Stimulated activated CD4-positive, alpha-beta T cell treated with anti-CD3 and anti-CD28 coated beads, Interleukin-1b, Interleukin-23, amount 100 ng/mL, for 48 hours (primary cell): ENCODE measurements around the gene NOP58.
"Not testable (repeated sequence)": the region's sequence is repeated elsewhere in the genome, so short reads cannot be mapped to it uniquely, and the experiment has no call there.

Source experiments
- DNase-seq: peaks from one replicate; pipeline ENCODE4 v3.0.0-alpha.2; 2020

Gene NOP58

GRCh38 chr2:202265467-202266277, at the start of gene NOP58:
Gene NOP58 (plus strand): TSS chr2:202265763. CDS start chr2:202265942, 179 bp downstream.
- DNase-seq = peak; percentile 93

GRCh38 chr2:202221873-202222272, 43.7 kb upstream of the NOP58 start:
- DNase-seq = no peak

DNA sequence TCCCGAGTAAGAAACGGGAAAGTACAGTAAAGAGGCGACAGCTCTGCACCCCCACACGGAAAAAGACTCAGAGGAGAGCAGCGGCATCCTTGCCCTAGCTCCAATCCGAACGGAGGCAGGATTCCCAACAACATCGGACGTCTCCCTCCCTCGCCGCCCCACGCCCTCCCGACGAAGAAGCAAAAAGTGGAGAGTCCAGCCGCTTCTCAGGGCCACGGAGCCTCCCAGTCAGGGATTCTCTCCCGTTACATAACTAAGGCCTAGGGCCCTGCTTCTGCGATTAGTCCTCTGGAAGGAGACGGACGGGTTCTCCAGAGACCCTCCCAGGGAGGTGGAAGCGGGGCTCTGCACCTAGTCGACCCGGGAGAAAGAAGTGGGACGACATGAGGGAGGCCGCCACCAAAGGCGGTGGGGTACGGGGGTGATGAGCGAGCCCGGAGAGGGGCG, 27.8 kb upstream of the NOP58 start:
- DNase-seq = peak; percentile 13

- peak; percentile 92 for DNase-seq
Measured at GRCh38 chr2:202238234-202239197, 27.0 kb upstream of the NOP58 start, which contains the start of gene SUMO1. Gene SUMO1 (minus strand): TSS chr2:202238597. CDS start chr2:202238451, 146 bp downstream.

- DNase-seq = not testable (repeated sequence)
Measured at GRCh38 chr2:202247710-202248109, 17.9 kb upstream of the NOP58 start.

DNA sequence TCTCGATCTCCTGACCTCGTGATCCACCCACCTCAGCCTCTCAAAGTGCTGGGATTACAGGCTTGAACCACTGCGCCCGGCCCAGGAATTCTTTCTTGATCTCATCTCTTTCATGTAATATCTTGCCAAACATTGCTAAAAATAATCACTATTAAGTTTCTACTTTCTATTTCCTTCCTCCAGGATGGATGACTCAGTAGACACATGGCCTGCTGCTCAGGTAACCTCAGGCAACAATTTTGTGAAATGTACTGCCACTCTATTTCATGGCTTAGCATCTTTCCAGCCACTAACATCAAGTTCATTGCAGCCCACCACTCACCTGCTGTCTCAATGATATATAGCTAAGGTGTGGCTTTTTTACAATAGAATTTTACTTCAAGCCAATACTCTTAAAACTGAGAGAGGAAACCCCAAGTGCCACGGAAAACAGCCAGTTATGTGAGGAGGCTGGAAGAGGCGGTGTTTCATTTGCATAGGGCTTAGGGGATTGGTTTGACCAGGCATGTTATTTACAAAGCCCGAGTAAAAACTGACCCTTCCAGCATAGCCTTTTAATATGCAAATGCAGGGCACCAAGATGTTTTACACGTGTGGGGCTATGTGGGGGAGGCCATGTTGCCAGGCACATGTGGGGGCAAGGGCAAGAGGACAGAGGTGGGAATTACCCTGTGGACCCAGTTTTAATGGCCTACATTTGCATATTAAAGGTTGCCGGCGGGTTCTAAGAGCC, 15.9 kb upstream of the NOP58 start:
- no peak for DNase-seq

DNA sequence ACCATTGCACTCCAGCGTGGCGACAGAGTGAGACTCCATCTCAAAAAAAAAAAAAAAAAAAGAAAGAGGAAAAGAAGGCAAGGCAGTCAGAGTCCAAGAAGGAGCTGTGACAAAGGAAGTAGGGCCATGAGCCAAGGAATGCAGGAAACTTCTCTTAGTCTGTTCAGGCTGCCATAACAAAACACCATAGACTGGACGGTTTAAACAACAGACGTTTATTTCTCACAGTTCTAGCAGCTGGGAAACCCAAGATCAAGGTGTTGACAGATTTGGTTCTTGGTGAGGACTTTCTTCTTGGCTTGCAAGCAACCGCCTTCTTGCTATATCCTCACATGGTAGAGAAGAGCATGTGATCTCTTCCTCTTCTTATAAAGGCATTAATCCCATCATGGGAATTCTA, 14.1 kb upstream of the NOP58 start:
- DNase-seq = no peak

GRCh38 chr2:202261531-202261930, 4.0 kb upstream of the NOP58 start:
- no peak for DNase-seq

- DNase-seq = no peak
Measured at GRCh38 chr2:202267495-202267894, 1.9 kb downstream of the NOP58 start.

- DNase-seq = no peak
Measured at GRCh38 chr2:202269585-202269984, 4.0 kb downstream of the NOP58 start.

- DNase-seq = no peak
Measured at GRCh38 chr2:202270487-202270886, 4.9 kb downstream of the NOP58 start.

GRCh38 chr2:202276078-202276720, 10.6 kb downstream of the NOP58 start:
- peak; percentile 49 for DNase-seq

DNA sequence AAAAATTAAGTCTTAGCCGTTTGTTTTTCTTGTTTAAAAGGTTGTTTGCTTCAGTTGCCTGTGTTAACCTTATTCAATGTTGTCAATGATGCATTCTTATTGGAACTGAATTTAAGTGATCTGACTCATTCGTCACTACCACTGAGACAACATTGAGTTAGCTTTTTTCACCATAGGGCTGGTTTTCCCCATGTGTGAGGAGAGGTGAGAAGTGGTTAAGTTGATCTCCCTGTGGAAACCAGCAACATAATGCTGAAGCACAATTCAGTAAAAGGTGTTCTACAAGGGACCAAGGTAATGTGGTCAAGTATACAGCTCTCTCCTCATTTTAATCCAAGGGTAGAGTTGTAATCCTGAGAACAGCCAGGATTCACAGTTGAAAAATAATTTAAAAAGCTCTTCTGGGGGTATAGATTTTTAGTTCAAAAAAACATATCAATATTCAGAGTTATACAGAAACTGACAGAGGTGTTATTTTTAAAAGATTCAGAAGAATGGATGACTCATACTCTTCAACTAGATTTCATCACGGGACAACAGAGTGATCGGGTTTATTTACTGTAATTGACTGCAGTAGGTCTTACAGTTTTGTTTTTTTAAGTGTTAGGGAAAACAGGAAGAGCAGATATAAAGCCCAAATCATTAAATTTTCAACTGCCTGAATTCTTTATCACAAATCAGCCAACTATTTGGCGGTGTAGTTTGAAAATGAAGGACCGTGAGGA, 12.6 kb downstream of the NOP58 start:
- no peak for DNase-seq

DNA sequence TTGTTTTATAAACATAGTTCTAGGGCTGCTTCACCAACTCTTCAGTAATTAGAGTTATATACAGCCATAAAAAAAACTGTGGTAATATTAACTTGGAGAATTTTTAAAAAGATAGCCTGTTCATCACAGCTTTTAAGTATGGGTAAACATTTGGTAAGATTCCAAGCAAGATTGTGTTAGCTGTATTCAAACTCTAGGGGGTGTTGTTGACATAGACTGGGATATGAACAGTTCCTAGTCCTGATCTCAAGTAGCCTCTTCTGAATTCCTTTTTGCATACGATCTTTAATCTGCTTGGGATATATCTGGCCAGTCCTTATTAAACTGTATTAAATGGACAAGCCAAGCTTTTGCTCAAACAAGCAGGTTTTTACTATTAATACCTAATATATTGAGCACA, 13.4 kb downstream of the NOP58 start:
- no peak for DNase-seq

- DNase-seq = no peak
Measured at GRCh38 chr2:202286595-202286994, 21.0 kb downstream of the NOP58 start.

DNA sequence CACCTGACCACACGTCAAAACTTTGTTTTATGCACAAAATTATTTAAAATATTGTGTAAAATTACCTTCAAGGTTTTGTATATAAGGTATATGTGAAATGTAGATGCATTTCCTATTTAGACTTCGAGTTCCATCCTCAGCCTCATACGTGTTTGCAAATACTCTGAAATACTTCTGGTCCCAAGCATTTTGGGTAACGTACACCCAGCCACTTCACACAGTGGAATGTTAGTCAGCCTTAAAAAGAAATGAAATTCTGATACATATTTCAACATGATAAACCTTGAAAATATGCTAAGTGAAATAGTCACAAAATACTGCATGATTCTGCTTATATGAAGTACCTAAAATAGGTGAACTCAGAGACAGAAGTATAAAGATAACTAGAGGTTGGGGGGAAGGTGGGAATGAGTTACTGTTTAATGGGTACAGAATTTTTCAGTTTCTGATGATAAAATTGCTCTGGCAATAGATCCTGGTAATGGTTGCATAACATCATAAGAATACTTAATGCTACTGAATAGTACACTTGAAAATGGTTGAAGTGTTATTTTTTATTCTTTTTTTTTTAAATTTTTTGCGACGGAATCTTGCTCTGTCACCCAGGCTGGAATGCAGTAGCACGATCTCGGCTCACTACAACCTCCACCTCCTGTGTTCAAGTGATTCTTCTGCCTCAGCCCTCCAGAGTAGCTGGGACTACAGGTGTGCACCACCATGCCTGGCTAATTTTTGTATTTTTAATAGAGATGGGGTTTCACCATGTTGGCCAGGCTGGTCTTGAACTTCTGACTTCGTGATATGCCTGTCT, 24.0 kb downstream of the NOP58 start:
- DNase-seq = no peak

GRCh38 chr2:202290316-202290715, 24.8 kb downstream of the NOP58 start:
- DNase-seq = no peak

DNA sequence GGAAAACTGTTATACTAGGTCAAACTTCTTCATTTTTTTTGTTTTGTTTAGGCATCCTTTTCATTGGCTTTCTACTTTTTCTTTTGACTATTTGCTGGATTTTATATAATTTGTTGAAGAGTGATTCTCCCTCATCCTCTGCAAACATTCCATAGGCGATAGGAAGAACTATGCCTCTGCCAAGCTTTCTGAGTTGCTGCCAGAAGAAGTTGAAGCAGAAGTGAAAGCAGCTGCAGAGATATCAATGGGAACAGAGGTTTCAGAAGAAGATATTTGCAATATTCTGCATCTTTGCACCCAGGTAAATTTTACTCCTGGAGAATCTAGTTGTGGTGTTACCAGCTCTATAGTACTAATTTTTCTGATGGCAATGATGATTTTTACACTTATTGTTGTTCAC, 25.4 kb downstream of the NOP58 start:
- no peak for DNase-seq

- no peak for DNase-seq
Measured at GRCh38 chr2:202299712-202300111, 34.1 kb downstream of the NOP58 start.

DNA sequence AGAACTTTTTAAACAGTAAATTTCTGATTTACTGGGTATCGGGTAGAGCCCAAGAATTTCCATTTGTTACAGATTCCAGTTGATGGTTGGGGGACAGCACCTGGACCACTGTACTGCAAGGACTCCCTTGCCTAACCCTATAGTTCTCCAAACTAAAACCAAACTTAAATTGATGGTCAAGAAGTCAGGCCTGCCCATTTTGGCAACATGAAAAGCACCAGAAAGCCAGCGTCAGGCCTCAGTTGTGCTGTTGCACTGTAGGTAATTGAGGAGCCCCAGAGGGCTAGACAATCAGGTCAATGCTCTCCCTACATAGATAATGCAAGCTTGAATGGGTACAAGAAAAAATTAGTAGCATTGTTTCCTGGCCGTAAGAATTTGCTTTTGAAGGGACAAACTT, 40.5 kb downstream of the NOP58 start:
- DNase-seq = no peak

DNA sequence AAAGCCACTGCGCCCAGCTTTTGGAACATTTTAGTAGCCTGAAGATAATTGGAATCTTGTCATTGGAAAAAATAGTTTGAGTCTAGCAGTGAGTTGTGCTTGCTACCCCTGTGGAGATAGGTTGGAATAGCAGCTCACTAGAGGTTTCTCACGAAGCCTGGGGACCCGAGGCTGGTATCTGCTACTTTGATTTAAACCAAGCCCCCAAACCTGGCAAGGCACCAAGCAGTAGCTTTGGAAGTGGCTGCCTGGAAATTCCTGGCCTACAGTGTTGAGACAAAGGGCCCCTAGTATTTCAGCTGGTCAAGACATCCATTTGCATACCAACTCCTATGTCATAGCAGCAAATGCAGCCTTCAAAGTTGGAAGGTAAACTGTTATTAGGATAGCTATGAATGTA, 42.1 kb downstream of the NOP58 start:
- DNase-seq = no peak
